GM10248 (cell line): ENCODE measurements around the gene TWIST2.

ENCODE experiments used
- CTCF ChIA-PET: fragments of 300-600 bp; sonication (Branson Sonifier 250); formaldehyde crosslinking; extraction: SDS; loops from one replicate; lab custom pipeline; 2021; ENCODE audit warnings: antibody characterized with exemption; lab: Yijun Ruan, JAX
- POLR2A ChIA-PET: fragments of 350-650 bp; sonication (Branson Sonifier 250); formaldehyde crosslinking; extraction: SDS; loops from one replicate; lab custom pipeline; 2020; ENCODE audit warnings: antibody characterized with exemption; lab: Yijun Ruan, JAX
- DNase-seq: peaks from one replicate; pipeline ENCODE4 v3.0.0; 2012; ENCODE audit errors: extremely low spot score
- TF ChIP-seq, protein P1 (sequence below): IDR thresholded peaks from 2 replicates; pipeline ENCODE4 v1.5.1; 2012; ENCODE audit warnings: mild to moderate bottlenecking, low read depth; ENCODE audit errors: extremely low read depth, missing control alignments, control extremely low read depth

The TWIST2 gene

DNA sequence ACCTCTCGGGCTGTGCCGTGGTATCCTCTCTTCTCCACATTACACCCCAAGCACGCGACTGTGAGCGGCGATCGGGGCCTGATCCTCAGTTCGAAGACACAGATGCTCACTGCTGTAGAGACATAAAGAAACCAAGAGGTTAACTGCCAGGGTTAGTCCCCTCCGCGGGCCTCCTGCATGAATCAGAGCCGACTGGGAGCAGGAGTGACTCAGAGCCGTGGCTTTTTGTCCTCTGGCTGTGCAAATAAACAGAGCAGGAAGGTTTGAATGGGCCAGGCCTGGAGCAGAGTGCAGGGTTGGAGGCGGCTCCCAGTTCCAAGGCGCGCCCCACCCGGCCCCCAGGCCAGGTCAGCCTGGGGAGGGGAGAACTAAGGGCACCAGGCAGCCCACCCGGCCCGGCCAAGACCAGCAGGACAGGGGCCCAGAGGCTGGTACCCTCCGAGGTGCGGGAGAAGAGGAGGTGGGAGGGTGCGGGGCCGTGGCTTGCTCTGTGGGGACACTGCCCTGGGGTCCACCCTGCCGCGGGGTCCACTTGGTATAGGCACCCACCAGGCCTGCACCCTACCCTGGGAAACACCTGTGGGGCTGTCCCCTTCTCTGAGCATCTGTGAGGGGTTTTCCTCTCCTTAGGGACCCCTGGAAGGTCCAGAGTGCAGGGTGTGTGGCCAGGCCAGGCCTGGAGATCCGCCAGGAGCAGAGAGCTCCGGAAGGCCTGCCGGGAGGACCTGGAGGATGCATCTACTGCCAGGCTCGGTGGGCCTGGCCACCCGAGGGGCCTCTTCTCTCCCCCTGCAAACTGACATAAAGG lies 16.5 kb downstream of the TWIST2 start:
- ChIA-PET CTCF (interaction anchor here (0.8 to 1.5 kb wide), 2 partner anchors 10 to 11 kb away, joined by 3 read pairs; no protein-coding TSS in a partner anchor), POLR2A (no interaction called here)
- TF ChIP-seq, protein P1, sequence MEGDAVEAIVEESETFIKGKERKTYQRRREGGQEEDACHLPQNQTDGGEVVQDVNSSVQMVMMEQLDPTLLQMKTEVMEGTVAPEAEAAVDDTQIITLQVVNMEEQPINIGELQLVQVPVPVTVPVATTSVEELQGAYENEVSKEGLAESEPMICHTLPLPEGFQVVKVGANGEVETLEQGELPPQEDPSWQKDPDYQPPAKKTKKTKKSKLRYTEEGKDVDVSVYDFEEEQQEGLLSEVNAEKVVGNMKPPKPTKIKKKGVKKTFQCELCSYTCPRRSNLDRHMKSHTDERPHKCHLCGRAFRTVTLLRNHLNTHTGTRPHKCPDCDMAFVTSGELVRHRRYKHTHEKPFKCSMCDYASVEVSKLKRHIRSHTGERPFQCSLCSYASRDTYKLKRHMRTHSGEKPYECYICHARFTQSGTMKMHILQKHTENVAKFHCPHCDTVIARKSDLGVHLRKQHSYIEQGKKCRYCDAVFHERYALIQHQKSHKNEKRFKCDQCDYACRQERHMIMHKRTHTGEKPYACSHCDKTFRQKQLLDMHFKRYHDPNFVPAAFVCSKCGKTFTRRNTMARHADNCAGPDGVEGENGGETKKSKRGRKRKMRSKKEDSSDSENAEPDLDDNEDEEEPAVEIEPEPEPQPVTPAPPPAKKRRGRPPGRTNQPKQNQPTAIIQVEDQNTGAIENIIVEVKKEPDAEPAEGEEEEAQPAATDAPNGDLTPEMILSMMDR: no peak
- DNase-seq: no peak

DNA sequence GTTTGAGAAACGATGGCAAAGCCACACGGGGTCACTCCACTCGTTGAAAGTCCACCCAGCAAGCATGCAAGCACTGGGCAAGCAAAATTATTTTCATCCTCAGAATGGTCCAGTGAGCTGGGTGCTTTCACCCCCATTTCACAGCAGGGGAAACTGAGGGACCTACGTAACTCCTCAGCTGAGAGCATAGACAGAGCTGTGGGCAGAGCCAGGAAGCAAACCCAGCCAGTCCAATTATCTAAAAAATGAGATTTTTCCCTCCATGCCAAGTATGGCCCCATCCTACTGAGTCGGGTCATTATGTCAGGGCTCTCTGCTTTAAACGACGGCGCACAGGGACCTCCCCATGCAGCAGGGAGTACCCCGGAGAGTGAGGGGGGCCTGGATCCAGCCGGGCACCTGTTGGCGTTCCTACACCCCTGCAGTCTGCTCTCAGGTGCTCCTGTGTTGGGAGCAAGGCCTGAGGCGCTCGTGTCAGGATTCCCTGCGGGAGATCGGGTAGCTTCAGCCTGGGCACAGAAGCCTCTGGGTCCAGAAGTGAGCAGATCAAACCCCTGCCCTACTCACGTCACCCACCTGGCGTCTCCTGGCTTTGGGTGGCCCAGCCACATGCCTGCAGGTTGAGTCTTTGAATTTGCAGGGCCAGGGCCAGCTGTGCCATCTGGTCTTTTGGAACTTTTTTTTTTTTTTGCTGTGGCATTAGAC lies 17.3 kb downstream of the TWIST2 start:
- DNase-seq: no peak
- TF ChIP-seq, protein P1: no peak
- ChIA-PET POLR2A (interaction anchor here (0.7 kb wide), 1 partner anchor 156 kb away, joined by 3 read pairs; no protein-coding TSS in a partner anchor), CTCF (interaction anchor here (0.8 kb wide), 1 partner anchor 10 kb away, joined by 3 read pairs; no protein-coding TSS in a partner anchor)

DNA sequence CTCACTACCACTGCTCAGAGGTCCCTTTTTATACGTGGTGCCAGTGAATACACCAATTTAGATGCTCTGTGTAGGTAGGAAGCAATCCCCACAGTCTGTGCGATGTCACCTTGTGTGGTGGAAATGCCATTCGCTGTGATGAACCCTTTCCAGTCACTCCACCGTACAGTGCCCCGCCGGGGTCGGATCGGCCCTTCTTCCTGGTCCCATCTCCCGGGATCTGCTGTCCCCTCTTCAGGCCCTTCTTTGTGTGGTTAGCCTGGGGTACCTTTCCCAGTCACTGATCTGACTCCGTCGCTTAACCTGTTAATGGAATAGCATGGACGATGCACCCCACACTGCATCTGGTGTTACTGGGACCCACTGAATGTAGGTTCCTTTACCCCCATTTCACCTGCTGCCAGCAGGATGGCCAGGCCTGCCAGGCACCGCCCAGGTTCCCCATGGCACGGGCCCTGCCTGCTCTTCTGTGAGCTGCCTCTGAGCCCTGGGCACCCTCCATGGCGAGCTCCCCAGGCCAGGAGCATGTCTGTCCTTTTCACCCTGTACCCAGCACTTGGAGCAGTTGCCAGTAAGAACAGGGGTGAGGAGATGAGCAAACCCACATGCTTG lies 18.0 kb downstream of the TWIST2 start:
- ChIA-PET CTCF (no interaction called here), POLR2A (interaction anchor here (0.7 kb wide), 1 partner anchor 155 kb away, joined by 3 read pairs; no protein-coding TSS in a partner anchor)
- TF ChIP-seq, protein P1: no peak
- DNase-seq: no peak

DNA sequence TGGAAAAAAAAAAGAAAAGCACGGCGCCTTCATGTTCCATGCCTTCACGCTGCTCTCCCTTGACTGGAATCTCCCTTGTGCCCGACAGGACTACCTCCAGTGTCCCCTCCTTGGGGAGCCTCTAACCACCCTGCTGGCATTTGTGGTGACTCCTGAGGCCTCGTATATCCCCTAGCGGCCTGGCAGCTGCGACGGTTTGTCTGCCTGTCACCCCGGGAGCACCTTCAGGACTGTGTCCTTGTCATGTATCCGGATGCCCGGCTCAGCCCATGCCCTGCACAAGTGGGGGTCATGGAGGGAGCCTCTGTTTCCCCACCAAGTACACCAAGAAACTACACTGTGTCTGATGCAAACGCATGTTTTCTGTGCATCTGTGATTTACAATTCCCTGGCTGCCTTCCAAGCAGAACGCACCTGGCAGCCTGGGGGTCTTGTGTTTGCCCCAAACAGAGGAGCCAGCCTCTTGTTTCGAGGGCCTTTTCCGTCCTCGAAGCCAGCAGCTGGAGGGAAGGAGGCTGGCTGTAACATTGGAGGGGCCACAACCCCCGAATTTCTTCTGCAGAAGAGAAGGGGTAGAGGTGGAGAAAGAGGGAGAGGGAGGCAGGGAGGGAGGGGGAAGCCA lies 18.9 kb downstream of the TWIST2 start:
- CTCF ChIA-PET: no interaction called here

DNA sequence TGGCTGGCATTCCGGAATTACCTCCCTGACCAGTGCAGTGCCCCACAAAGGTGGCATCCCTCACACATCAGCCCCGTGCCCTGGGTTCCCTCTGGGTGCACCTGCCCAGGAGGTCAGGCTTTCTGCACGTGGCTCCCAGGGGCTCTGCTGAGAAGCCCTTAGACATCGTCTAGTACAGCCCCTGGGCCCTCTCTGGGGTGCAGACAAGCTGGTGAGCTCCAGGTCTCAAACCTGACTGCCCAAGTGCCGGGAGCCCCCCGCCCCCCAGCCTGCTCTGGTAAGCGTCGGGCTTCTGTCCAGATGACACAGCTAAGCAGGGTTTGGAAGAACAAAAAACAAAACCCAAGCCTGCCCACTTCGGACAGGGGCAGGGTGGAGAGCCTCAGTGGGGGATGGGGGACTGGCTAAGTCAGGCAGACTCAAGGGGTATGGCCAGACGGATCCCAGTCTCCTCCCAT lies 20.2 kb downstream of the TWIST2 start:
- TF ChIP-seq, protein P1: no peak
- CTCF ChIA-PET: no interaction called here

More for the DNA sequence above, 18.9 kb downstream of the TWIST2 start:
- POLR2A ChIA-PET: no interaction called here
- DNase-seq: no peak
- TF ChIP-seq, protein P1: no peak

DNA sequence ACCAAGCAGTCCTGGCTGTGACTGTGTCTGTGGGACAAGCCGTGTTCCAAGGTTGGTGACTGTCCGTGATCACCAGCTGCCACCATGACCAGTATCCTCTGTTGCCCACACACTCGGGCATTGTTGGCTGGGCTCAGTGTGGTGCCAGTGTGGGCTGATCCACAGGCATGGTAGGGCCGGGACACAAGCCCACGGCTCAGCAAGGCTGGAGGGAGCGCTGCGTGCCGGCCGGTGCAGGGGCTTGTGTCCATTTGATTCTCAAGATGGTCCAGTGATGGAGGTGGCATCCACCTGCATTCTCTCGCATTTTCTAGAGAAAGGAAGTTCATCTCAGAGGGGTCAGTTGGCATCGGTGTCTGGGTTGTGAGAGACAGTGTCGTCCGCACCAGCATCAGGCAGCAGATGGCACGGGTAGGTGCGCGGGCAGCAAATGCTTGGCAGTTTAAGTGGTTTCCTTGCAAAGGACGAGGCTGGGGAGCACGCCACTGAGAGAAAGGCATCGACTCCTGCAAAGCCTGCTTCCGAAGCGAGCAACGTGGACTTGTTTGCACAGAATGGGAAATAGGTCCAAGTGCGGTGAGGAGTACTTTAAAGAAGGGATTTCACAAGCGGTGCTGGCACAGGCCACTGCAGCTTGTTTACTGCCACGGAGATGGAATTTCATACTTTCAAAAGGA lies 20.9 kb downstream of the TWIST2 start:
- ChIA-PET POLR2A (no interaction called here), CTCF (no interaction called here)
- DNase-seq: no peak
- TF ChIP-seq, protein P1: no peak

More for the DNA sequence above, 20.2 kb downstream of the TWIST2 start:
- POLR2A ChIA-PET: no interaction called here
- no peak for DNase-seq
